SK-N-SH treated with all-trans-retinoic acid at 6 μM for 48 hours (cell line): ENCODE data around the gene TCP11L2.
"Not testable (repeated sequence)": the region's sequence is repeated elsewhere in the genome, so short reads cannot be mapped to it uniquely, and the experiment has no call there.

Experiments used
- ATAC-seq: fragments of 200-7000 bp; cut with Tn5 transposase; 3 replicates; pipeline ENCODE4 v1.9.1; 2020; ENCODE audit warnings: mild to moderate bottlenecking, moderate library complexity
- ARNTL ChIP-seq: fragments of 450-650 bp; formaldehyde crosslinking; IDR thresholded peaks from 2 replicates; pipeline ENCODE4 v1.5.0; 2020; ENCODE audit warnings: low read depth, mild to moderate bottlenecking, moderate library complexity, borderline replicate concordance
- BACH2 ChIP-seq: fragments of 250-450 bp; sonication (Bioruptor Pico); IDR thresholded peaks from 2 replicates; pipeline ENCODE4 v1.9.0; 2021; ENCODE audit warnings: mild to moderate bottlenecking, borderline replicate concordance
- CREB5 ChIP-seq: fragments of 250-450 bp; sonication (Bioruptor Pico); IDR thresholded peaks from 2 replicates; pipeline ENCODE4 v1.5.1; 2020; ENCODE audit warnings: low read depth, mild to moderate bottlenecking, moderate library complexity
- CSDC2 ChIP-seq: fragments of 250-450 bp; sonication (Bioruptor Pico); IDR thresholded peaks from 2 replicates; pipeline ENCODE4 v1.5.0; 2020; ENCODE audit warnings: mild to moderate bottlenecking, moderate library complexity
- ESRRG ChIP-seq: fragments of 250-450 bp; sonication (Bioruptor Pico); IDR thresholded peaks from 2 replicates; pipeline ENCODE4 v1.6.1; 2021; ENCODE audit warnings: mild to moderate bottlenecking
- GLIS3 ChIP-seq: fragments of 250-450 bp; sonication (Bioruptor Pico); IDR thresholded peaks from 2 replicates; pipeline ENCODE4 v1.5.0; 2020; ENCODE audit warnings: mild to moderate bottlenecking, moderate library complexity
- ISL1 ChIP-seq: fragments of 250-450 bp; sonication (Bioruptor Pico); IDR thresholded peaks from 2 replicates; pipeline ENCODE4 v2.1.2; 2022; ENCODE audit warnings: mild to moderate bottlenecking, moderate library complexity
- OSR1 ChIP-seq: fragments of 250-450 bp; sonication (Bioruptor Pico); IDR thresholded peaks from 2 replicates; pipeline ENCODE4 v1.8.0; 2022; ENCODE audit warnings: moderate library complexity, mild to moderate bottlenecking, inconsistent platforms
- POU6F1 ChIP-seq: fragments of 250-450 bp; sonication (Bioruptor Pico); IDR thresholded peaks from 2 replicates; pipeline ENCODE4 v1.8.0; 2021; ENCODE audit warnings: low read depth, mild to moderate bottlenecking, moderate library complexity, borderline replicate concordance
- PPARA ChIP-seq: fragments of 250-450 bp; sonication (Bioruptor Pico); IDR thresholded peaks from 2 replicates; pipeline ENCODE4 v1.5.0; 2020; ENCODE audit warnings: mild to moderate bottlenecking, borderline replicate concordance
- RARB ChIP-seq: fragments of 250-450 bp; sonication (Bioruptor Pico); IDR thresholded peaks from 2 replicates; pipeline ENCODE4 v1.8.0; 2021; ENCODE audit warnings: mild to moderate bottlenecking, moderate library complexity
- SNAI2 ChIP-seq: fragments of 250-450 bp; sonication (Bioruptor Pico); IDR thresholded peaks from 2 replicates; pipeline ENCODE4 v1.5.0; 2020; ENCODE audit warnings: mild to moderate bottlenecking, moderate library complexity
- TCF4 ChIP-seq: fragments of 250-450 bp; sonication (Bioruptor Pico); IDR thresholded peaks from 2 replicates; pipeline ENCODE4 v1.8.0; 2021; ENCODE audit warnings: mild to moderate bottlenecking, moderate library complexity, borderline replicate concordance
- TOX ChIP-seq: fragments of 250-450 bp; sonication (Bioruptor Pico); IDR thresholded peaks from 2 replicates; pipeline ENCODE4 v1.8.0; 2021; ENCODE audit warnings: mild to moderate bottlenecking, moderate library complexity, borderline replicate concordance
- TSHZ2 ChIP-seq: fragments of 250-450 bp; sonication (Bioruptor Pico); IDR thresholded peaks from 2 replicates; pipeline ENCODE4 v1.5.0; 2020; ENCODE audit warnings: mild to moderate bottlenecking, moderate library complexity
- ZC3H10 ChIP-seq: fragments of 250-450 bp; sonication (Bioruptor Pico); IDR thresholded peaks from 2 replicates; pipeline ENCODE4 v1.5.1; 2021; ENCODE audit warnings: mild to moderate bottlenecking, moderate library complexity
- ZFP30 ChIP-seq: fragments of 450-650 bp; formaldehyde crosslinking; IDR thresholded peaks from 2 replicates; pipeline ENCODE4 v1.5.0; 2022; ENCODE audit warnings: mild to moderate bottlenecking, moderate library complexity
- ZNF70 ChIP-seq: fragments of 450-650 bp; formaldehyde crosslinking; IDR thresholded peaks from 2 replicates; pipeline ENCODE4 v1.5.0; 2020; ENCODE audit warnings: mild to moderate bottlenecking, moderate library complexity
- ZNF8 ChIP-seq: fragments of 450-650 bp; formaldehyde crosslinking; IDR thresholded peaks from 2 replicates; pipeline ENCODE4 v1.5.0; 2020; ENCODE audit warnings: mild to moderate bottlenecking, moderate library complexity
- TF ChIP-seq, protein P1 (sequence below): fragments of 250-450 bp; sonication (Bioruptor Pico); IDR thresholded peaks from 2 replicates; pipeline ENCODE4 v1.8.0; 2020; ENCODE audit warnings: mild to moderate bottlenecking, moderate library complexity, borderline replicate concordance
- TF ChIP-seq, protein P2 (sequence below): fragments of 250-450 bp; sonication (Bioruptor Pico); IDR thresholded peaks from 2 replicates; pipeline ENCODE4 v1.5.1; 2021; ENCODE audit warnings: mild to moderate bottlenecking, moderate library complexity

TCP11L2 gene

DNA sequence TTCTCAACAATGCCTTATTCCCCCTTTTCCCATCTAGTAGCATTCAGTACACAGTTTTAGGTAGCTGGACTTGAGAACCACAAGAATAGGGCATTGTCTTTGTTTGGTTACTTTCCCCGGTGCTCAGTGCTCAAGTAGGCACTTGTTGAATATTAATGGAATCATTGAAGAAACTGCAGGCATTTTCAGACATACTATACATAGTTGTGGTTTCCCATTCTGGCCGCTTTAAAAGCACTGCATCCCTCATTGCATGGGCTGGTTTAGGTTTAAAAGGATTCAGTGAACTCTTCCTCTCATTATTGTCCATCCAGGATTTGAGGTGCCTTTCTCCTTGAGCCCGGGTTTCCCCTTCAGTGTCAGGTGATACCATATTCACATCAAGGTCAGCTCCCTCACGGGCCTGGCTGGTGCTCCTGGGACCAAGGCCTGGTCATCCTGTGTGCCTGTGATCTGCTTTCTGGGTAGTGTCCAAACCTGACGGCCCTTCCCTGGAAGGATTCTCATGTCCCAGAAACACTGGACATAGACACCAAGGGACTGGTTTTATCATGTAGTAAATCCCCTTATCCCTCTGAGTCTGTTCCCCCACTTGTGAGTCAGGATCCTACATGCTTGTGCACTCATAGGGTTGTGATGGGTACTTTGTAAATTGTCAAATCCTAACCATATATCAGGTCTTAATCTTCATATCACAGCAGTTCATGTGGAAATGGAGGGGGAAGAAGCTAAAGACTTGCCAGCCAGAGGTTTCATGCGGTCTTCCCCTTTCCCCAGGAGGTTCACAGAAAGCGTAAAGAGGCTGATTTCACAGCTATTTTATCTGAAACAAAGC is 7.4 kb downstream of the TCP11L2 start:
- ATAC-seq = peak; percentile 98
- TF ChIP-seq ZNF70 (CRISPR knock-in tag) = no peak
- TF ChIP-seq RARB (CRISPR knock-in tag) = no peak
- TF ChIP-seq ESRRG (CRISPR knock-in tag) = no peak
- TF ChIP-seq, protein P1, sequence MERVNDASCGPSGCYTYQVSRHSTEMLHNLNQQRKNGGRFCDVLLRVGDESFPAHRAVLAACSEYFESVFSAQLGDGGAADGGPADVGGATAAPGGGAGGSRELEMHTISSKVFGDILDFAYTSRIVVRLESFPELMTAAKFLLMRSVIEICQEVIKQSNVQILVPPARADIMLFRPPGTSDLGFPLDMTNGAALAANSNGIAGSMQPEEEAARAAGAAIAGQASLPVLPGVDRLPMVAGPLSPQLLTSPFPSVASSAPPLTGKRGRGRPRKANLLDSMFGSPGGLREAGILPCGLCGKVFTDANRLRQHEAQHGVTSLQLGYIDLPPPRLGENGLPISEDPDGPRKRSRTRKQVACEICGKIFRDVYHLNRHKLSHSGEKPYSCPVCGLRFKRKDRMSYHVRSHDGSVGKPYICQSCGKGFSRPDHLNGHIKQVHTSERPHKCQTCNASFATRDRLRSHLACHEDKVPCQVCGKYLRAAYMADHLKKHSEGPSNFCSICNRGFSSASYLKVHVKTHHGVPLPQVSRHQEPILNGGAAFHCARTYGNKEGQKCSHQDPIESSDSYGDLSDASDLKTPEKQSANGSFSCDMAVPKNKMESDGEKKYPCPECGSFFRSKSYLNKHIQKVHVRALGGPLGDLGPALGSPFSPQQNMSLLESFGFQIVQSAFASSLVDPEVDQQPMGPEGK (CRISPR knock-in tag) = no peak
- TF ChIP-seq TOX (CRISPR knock-in tag) = no peak
- no peak for TF ChIP-seq OSR1
- TF ChIP-seq ISL1 (CRISPR knock-in tag) = no peak
- TF ChIP-seq PPARA (CRISPR knock-in tag) = no peak
- TF ChIP-seq SNAI2 (CRISPR knock-in tag) = no peak
- TF ChIP-seq GLIS3 (CRISPR knock-in tag) = no peak
- TF ChIP-seq, protein P2, sequence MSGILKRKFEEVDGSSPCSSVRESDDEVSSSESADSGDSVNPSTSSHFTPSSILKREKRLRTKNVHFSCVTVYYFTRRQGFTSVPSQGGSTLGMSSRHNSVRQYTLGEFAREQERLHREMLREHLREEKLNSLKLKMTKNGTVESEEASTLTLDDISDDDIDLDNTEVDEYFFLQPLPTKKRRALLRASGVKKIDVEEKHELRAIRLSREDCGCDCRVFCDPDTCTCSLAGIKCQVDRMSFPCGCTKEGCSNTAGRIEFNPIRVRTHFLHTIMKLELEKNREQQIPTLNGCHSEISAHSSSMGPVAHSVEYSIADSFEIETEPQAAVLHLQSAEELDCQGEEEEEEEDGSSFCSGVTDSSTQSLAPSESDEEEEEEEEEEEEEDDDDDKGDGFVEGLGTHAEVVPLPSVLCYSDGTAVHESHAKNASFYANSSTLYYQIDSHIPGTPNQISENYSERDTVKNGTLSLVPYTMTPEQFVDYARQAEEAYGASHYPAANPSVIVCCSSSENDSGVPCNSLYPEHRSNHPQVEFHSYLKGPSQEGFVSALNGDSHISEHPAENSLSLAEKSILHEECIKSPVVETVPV (CRISPR knock-in tag) = no peak
- no peak for TF ChIP-seq ZC3H10 (CRISPR knock-in tag)
- no peak for TF ChIP-seq POU6F1 (CRISPR knock-in tag)
- TF ChIP-seq ZNF8 = no peak
- no peak for TF ChIP-seq ZFP30
- no peak for TF ChIP-seq BACH2 (CRISPR knock-in tag)
- no peak for TF ChIP-seq CSDC2 (CRISPR knock-in tag)

DNA sequence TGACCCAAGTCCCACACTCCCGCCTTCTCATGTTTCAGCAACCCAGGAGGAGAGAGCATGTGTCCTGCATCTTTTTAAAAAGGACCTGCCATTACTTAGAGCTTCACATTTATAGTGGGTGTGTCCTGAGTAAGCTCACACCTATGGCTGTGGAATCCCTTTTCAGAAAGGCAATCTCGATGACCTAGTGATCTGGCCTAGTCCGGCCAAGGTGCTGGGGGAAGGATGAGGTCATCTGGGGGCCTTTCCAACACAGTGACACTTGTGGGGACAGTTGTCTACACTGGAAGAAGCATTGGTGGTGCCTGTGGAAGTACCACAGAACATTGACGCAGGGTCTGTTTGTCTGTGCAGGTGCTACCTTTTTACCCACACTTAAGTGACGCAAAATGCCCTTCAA is 8.2 kb downstream of the TCP11L2 start:
- no peak for TF ChIP-seq TCF4 (CRISPR knock-in tag)
- no peak for TF ChIP-seq ZNF70 (CRISPR knock-in tag)
- no peak for TF ChIP-seq ESRRG (CRISPR knock-in tag)
- no peak for TF ChIP-seq ZC3H10 (CRISPR knock-in tag)
- TF ChIP-seq ARNTL (CRISPR knock-in tag) = no peak
- TF ChIP-seq BACH2 (CRISPR knock-in tag) = no peak
- TF ChIP-seq ZNF8 = no peak
- ATAC-seq = no peak

DNA sequence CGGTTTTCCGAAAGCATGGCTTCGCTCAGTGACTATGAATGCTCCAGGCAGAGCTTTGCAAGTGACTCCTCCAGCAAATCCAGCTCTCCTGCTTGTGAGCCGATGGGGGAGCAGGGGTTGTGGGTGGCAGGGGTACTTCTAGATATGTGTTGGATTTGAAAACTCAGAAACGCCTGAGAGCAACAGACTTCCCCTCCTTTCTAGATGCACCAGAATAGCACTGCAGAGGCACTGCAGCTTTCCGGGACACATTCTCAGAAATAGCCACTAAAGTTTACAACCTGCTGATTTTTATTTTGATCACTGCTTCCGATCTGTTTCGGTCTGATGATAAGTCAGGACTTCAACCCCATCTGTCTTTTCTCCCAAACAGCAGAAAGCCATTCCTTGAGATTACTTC is 8.6 kb downstream of the TCP11L2 start:
- TF ChIP-seq PPARA (CRISPR knock-in tag) (no peak), ZFP30 (no peak)
- TF ChIP-seq, protein P1 (CRISPR knock-in tag) = no peak
- no peak for ATAC-seq

GRCh38 chr12:106313413-106313812 is 10.9 kb downstream of the TCP11L2 start:
- not testable (repeated sequence) for ATAC-seq

GRCh38 chr12:106315523-106315922 is 13.0 kb downstream of the TCP11L2 start:
- ATAC-seq = no peak
- no peak for TF ChIP-seq ESRRG (CRISPR knock-in tag)
- no peak for TF ChIP-seq POU6F1 (CRISPR knock-in tag)
- TF ChIP-seq ZNF70 (CRISPR knock-in tag) = no peak
- no peak for TF ChIP-seq OSR1
- no peak for TF ChIP-seq ZNF8
- no peak for TF ChIP-seq TSHZ2 (CRISPR knock-in tag)
- TF ChIP-seq ZFP30 = no peak
- no peak for TF ChIP-seq CREB5 (CRISPR knock-in tag)
